H9 (cell line): ENCODE measurements around the gene SEC24C. TPM values are rescaled to one million over a fixed set of nuclear protein-coding genes. Genes with fewer than 3 reads are reported as not detected.

Experiments
- DNase-seq: peaks from one replicate; pipeline ENCODE4 v3.0.0-alpha.2; 2017
- H2AFZ ChIP-seq: one replicate; pipeline ENCODE4 v1.6.1; 2013; ENCODE audit warnings: mild to moderate bottlenecking, low read length, control low read depth, moderate library complexity
- H2AK5ac ChIP-seq: 2 replicates; pipeline ENCODE4 v1.6.1; 2013; ENCODE audit warnings: low read length, control low read depth, mixed read lengths; ENCODE audit not compliant: insufficient read length
- H2BK120ac ChIP-seq: one replicate; pipeline ENCODE4 v1.6.1; 2013; ENCODE audit warnings: low read depth, mild to moderate bottlenecking, low read length, control low read depth, inconsistent platforms; ENCODE audit not compliant: poor library complexity, severe bottlenecking
- H2BK12ac ChIP-seq: 2 replicates; pipeline ENCODE4 v1.6.1; 2013; ENCODE audit warnings: low read length, control low read depth, mixed read lengths, low read depth; ENCODE audit not compliant: insufficient read length
- H2BK15ac ChIP-seq: 2 replicates; pipeline ENCODE4 v1.6.1; 2013; ENCODE audit warnings: low read depth, low read length, control low read depth
- H2BK20ac ChIP-seq: one replicate; pipeline ENCODE4 v1.6.1; 2013; ENCODE audit warnings: low read depth, mild to moderate bottlenecking, low read length, control low read depth, inconsistent platforms; ENCODE audit not compliant: poor library complexity, severe bottlenecking
- H2BK5ac ChIP-seq: 2 replicates; pipeline ENCODE4 v1.6.1; 2013; ENCODE audit warnings: low read length, control low read depth, mixed read lengths; ENCODE audit not compliant: insufficient read length
- H3K14ac ChIP-seq: 2 replicates; pipeline ENCODE4 v1.6.1; 2013; ENCODE audit warnings: low read length, control low read depth; ENCODE audit not compliant: insufficient read depth
- H3K18ac ChIP-seq: 2 replicates; pipeline ENCODE4 v1.6.1; 2013; ENCODE audit warnings: low read depth, mild to moderate bottlenecking, mixed read lengths, low read length, control low read depth; ENCODE audit not compliant: insufficient read length
- H3K23ac ChIP-seq: 2 replicates; pipeline ENCODE4 v1.6.1; 2013; ENCODE audit warnings: low read length, control low read depth, mixed read lengths, low read depth; ENCODE audit not compliant: insufficient read length
- H3K23me2 ChIP-seq: 2 replicates; pipeline ENCODE4 v1.6.1; 2013; ENCODE audit warnings: low read depth, mild to moderate bottlenecking, mixed read lengths, low read length, control low read depth; ENCODE audit not compliant: insufficient read length, poor library complexity, severe bottlenecking
- H3K27ac ChIP-seq: 2 replicates; pipeline ENCODE4 v1.5.1; 2013; ENCODE audit warnings: low read length, control low read depth, mixed read lengths, low read depth; ENCODE audit not compliant: insufficient read length
- H3K27me3 ChIP-seq: 2 replicates; pipeline ENCODE4 v1.6.1; 2013; ENCODE audit warnings: low read length, control low read depth, inconsistent platforms; ENCODE audit not compliant: insufficient read depth
- H3K4ac ChIP-seq: 2 replicates; pipeline ENCODE4 v1.6.1; 2013; ENCODE audit warnings: low read depth, mild to moderate bottlenecking, control low read depth, inconsistent platforms, low read length, moderate library complexity
- H3K4me1 ChIP-seq: 2 replicates; pipeline ENCODE4 v1.6.1; 2013; ENCODE audit warnings: low read length, control low read depth, inconsistent platforms; ENCODE audit not compliant: insufficient read depth
- H3K4me2 ChIP-seq: 2 replicates; pipeline ENCODE4 v1.6.1; 2013; ENCODE audit warnings: low read length, control low read depth, mixed read lengths; ENCODE audit not compliant: insufficient read length, insufficient read depth
- H3K56ac ChIP-seq: 2 replicates; pipeline ENCODE4 v1.6.1; 2013; ENCODE audit warnings: low read depth, mild to moderate bottlenecking, mixed read lengths, low read length, control low read depth; ENCODE audit not compliant: insufficient read length
- H3K79me1 ChIP-seq: 2 replicates; pipeline ENCODE4 v1.6.1; 2013; ENCODE audit warnings: low read depth, mild to moderate bottlenecking, moderate library complexity, low read length, control low read depth, inconsistent platforms; ENCODE audit not compliant: insufficient read depth, poor library complexity, severe bottlenecking
- H3K79me2 ChIP-seq: 2 replicates; pipeline ENCODE4 v1.6.1; 2013; ENCODE audit warnings: low read length, control low read depth, inconsistent platforms; ENCODE audit not compliant: insufficient read depth
- H3K9ac ChIP-seq: 2 replicates; pipeline ENCODE4 v1.6.1; 2013; ENCODE audit warnings: low read length, control low read depth, mixed read lengths; ENCODE audit not compliant: insufficient read length; ENCODE audit errors: extremely low read depth
- H3K9me3 ChIP-seq: one replicate; pipeline ENCODE4 v1.6.1; 2013; ENCODE audit warnings: low read depth, low read length, inconsistent platforms; ENCODE audit not compliant: control insufficient read depth
- H3T11ph ChIP-seq: one replicate; pipeline ENCODE4 v1.6.1; 2013; ENCODE audit warnings: mild to moderate bottlenecking, low read length, control low read depth, inconsistent platforms
- H4K20me1 ChIP-seq: one replicate; pipeline ENCODE4 v1.6.1; 2013; ENCODE audit not compliant: control insufficient read depth, insufficient read length, insufficient read depth
- H4K5ac ChIP-seq: 2 replicates; pipeline ENCODE4 v1.6.1; 2013; ENCODE audit warnings: low read depth, mild to moderate bottlenecking, mixed read lengths, low read length, control low read depth; ENCODE audit not compliant: insufficient read length
- H4K8ac ChIP-seq: replicated peaks from 2 replicates; pipeline ENCODE4 v1.6.1; 2013; ENCODE audit warnings: low read length, control low read depth, mixed read lengths, low read depth; ENCODE audit not compliant: insufficient read length
- H4K91ac ChIP-seq: 2 replicates; pipeline ENCODE4 v1.6.1; 2013; ENCODE audit warnings: low read depth, mild to moderate bottlenecking, moderate library complexity, mixed read lengths, low read length, control low read depth; ENCODE audit not compliant: insufficient read length
- H3K27ac Mint-ChIP-seq, 3 experiments: 2 replicates in 2 of 3; 3 replicates in 1 of 3; pipeline ENCODE4 v1.8.0; 2020 to 2021; ENCODE audit warnings: mixed read lengths in 3 of 3, mild to moderate bottlenecking in 1 of 3, moderate library complexity in 1 of 3
- H3K27me3 Mint-ChIP-seq: 2 replicates; pipeline ENCODE4 v1.8.0; 2021; ENCODE audit warnings: low read depth, mild to moderate bottlenecking, moderate library complexity, mixed read lengths
- H3K36me3 Mint-ChIP-seq, 3 experiments: 2 replicates in 2 of 3; 3 replicates in 1 of 3; pipeline ENCODE4 v1.8.0; 2020 to 2021; ENCODE audit warnings: low read depth in 3 of 3, mixed read lengths in 3 of 3; ENCODE audit not compliant: insufficient read depth in 1 of 3
- H3K4me1 Mint-ChIP-seq, 2 experiments: 2 replicates each; pipeline ENCODE4 v1.8.0; 2020; ENCODE audit warnings: mixed read lengths in 2 of 2
- H3K4me3 Mint-ChIP-seq, 2 experiments: 2 replicates in 1 of 2; 3 replicates in 1 of 2; pipeline ENCODE4 v1.8.0; 2020 to 2021; ENCODE audit warnings: mild to moderate bottlenecking in 2 of 2, mixed read lengths in 2 of 2, moderate library complexity in 1 of 2
- H3K9me3 Mint-ChIP-seq, 2 experiments: 2 replicates in 1 of 2; 3 replicates in 1 of 2; pipeline ENCODE4 v1.8.0; 2020; ENCODE audit warnings: mild to moderate bottlenecking in 2 of 2, mixed read lengths in 2 of 2, moderate library complexity in 1 of 2
- WGBS: extraction: QIAGEN DNeasy Blood & Tissue Kit; methylation state at CpG from one replicate; pipeline ENCODE4 v1.1.7; 2013; ENCODE audit warnings: missing lambda C conversion rate, low lambda C conversion rate, mixed read lengths; ENCODE audit not compliant: insufficient read length; ENCODE audit errors: extremely low coverage; 5-methylcytosine and 5-hydroxymethylcytosine counted together
- total RNA-seq: library from RNA; stranded (reverse); gene quantifications from 2 replicates; pipeline ENCODE4 v1.2.1, GENCODE V29; 2021
- TF ChIP-seq, protein P1 (sequence below): fragments of 200-600 bp; sonication (generic); conservative IDR thresholded peaks from 3 replicates; pipeline ENCODE4 v1.8.0; 2021; ENCODE audit warnings: antibody characterized with exemption, mild to moderate bottlenecking

SEC24C gene
- total RNA-seq, 1 experiment from 2014 or later = 62.4 TPM

DNA sequence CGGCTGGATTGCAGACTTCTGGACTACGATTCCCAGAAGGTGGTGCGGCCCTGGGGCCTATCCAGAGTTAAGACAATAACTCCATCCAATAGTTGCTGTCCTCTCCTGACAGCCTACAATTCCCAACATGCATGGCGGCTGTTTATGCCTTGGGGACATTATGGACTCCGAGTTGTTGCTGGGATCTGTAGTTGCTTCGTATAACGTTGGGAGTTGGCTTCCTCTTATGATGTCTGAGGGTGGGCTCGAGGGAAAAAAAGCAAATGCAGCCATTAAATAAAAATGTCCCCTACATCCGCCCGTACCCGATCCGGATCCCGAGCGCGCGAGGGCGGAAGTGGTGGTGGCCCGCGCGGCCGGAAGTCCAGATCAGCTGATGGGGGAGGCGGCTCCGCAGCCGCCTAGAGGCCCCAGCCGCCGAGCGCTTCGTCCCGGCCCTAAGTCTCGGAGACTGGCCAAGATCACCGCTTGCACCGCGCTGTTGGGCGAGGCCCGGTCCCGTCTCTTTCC is 41.1 kb downstream of the SEC24C start, which contains the start of gene ZSWIM8:
ZSWIM8 (plus strand) TSS at position 396 of the 510 bp plus-strand sequence. CDS start 273 bp downstream, outside the sequence.
- Mint-ChIP-seq H3K4me1 (peaks cover 29 to 32% of the 10 kb centered on the region in 2 experiments), H3K27me3 (no peaks in the 10 kb centered on the region), H3K27ac (peak within 1 kb of the TSS; percentile 96 to 99 (median 96); a peak in 6 of 7 replicates), H3K9me3 (no peaks in the 10 kb centered on the region), H3K36me3 (peaks cover 8 to 13% (median 11%) of the 10 kb centered on the region in 3 experiments; a peak in 6 of 7 replicates), H3K4me3 (peak within 1 kb of the TSS; percentile 99)
- Histone ChIP-seq H2BK12ac (no peak within 1 kb of the TSS), H4K91ac (no peak within 1 kb of the TSS), H4K5ac (no peak within 1 kb of the TSS), H2BK5ac (no peak within 1 kb of the TSS), H2AFZ (peak within 1 kb of the TSS; percentile 76), H3K27me3 (no peaks in the 10 kb centered on the region), H4K20me1 (no peaks in the 10 kb centered on the region), H3K79me1 (peaks cover 11% of the 10 kb centered on the region), H3K4me1 (peaks cover 2% of the 10 kb centered on the region; the same call in 1 of the 2 replicates), H3K23me2 (peaks cover 11% of the 10 kb centered on the region), H3K79me2 (peaks cover 13% of the 10 kb centered on the region; the same call in 1 of the 2 replicates), H2BK15ac (no peak within 1 kb of the TSS), H3K56ac (no peak within 1 kb of the TSS), H3K4ac (no peak within 1 kb of the TSS), H3K9me3 (no peaks in the 10 kb centered on the region), H3K9ac (peak within 1 kb of the TSS; percentile 52), H3K23ac (no peak within 1 kb of the TSS), H4K8ac (no peak within 1 kb of the TSS), H3K27ac (no peak within 1 kb of the TSS), H2BK120ac (no peak within 1 kb of the TSS), H3T11ph (no peak within 1 kb of the TSS), H3K4me2 (peak within 1 kb of the TSS; percentile 82), H3K18ac (no peak within 1 kb of the TSS), H2BK20ac (no peak within 1 kb of the TSS), H3K14ac (no peak within 1 kb of the TSS; the same call in 1 of the 2 replicates), H2AK5ac (no peak within 1 kb of the TSS)
- peak; percentile 89 for DNase-seq
- no CpG with 5 or more reads among the region's 36 CpGs for WGBS
- TF ChIP-seq, protein P1, sequence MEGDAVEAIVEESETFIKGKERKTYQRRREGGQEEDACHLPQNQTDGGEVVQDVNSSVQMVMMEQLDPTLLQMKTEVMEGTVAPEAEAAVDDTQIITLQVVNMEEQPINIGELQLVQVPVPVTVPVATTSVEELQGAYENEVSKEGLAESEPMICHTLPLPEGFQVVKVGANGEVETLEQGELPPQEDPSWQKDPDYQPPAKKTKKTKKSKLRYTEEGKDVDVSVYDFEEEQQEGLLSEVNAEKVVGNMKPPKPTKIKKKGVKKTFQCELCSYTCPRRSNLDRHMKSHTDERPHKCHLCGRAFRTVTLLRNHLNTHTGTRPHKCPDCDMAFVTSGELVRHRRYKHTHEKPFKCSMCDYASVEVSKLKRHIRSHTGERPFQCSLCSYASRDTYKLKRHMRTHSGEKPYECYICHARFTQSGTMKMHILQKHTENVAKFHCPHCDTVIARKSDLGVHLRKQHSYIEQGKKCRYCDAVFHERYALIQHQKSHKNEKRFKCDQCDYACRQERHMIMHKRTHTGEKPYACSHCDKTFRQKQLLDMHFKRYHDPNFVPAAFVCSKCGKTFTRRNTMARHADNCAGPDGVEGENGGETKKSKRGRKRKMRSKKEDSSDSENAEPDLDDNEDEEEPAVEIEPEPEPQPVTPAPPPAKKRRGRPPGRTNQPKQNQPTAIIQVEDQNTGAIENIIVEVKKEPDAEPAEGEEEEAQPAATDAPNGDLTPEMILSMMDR = 0 out of 3 replicates have a peak, but pooled peaks have one; percentile 8
